Measurements from ENCODE around the gene MAN1A1. TPM values are rescaled to one million over a fixed set of nuclear protein-coding genes. Genes with fewer than 3 reads are reported as not detected.

The MAN1A1 gene
- total RNA-seq, 2 donors from 2014 or later = 24.8 to 35.8 TPM

DNA sequence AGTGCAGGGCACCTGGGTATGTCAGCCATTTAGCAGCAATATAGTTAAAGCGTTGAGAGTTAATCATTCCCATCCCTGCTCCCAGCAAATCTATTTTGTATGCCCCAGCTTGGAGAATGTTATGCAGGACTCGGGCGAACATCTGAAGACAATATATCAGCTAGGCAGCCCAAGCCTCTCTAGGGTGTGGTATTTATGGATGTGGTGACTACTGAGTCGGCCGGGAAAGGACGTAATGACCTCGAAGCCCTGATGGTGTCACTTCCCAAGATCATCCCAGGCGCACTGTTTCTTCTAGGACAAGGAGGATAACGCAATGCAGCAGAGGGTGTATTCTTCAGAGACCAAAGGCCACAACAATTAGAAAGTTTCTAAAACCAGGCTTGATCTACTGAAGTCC is 207.5 kb downstream of the MAN1A1 start:
- Histone ChIP-seq H3K9me3 (no peaks in the 10 kb centered on the region), H3K27ac (no peak overlapping the region), H3K4me3 (no peak overlapping the region), H3K4me1 (peaks cover 0 to under 1% of the 10 kb centered on the region in 2 donors), H3K36me3 (no peaks in the 10 kb centered on the region), H3K27me3 (no peaks in the 10 kb centered on the region)
- TF ChIP-seq, protein P1, sequence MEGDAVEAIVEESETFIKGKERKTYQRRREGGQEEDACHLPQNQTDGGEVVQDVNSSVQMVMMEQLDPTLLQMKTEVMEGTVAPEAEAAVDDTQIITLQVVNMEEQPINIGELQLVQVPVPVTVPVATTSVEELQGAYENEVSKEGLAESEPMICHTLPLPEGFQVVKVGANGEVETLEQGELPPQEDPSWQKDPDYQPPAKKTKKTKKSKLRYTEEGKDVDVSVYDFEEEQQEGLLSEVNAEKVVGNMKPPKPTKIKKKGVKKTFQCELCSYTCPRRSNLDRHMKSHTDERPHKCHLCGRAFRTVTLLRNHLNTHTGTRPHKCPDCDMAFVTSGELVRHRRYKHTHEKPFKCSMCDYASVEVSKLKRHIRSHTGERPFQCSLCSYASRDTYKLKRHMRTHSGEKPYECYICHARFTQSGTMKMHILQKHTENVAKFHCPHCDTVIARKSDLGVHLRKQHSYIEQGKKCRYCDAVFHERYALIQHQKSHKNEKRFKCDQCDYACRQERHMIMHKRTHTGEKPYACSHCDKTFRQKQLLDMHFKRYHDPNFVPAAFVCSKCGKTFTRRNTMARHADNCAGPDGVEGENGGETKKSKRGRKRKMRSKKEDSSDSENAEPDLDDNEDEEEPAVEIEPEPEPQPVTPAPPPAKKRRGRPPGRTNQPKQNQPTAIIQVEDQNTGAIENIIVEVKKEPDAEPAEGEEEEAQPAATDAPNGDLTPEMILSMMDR (IDR thresholded peaks at IDR 0.05) = no peak
- no peak for DNase-seq (ENCODE audit: low spot score)

DNA sequence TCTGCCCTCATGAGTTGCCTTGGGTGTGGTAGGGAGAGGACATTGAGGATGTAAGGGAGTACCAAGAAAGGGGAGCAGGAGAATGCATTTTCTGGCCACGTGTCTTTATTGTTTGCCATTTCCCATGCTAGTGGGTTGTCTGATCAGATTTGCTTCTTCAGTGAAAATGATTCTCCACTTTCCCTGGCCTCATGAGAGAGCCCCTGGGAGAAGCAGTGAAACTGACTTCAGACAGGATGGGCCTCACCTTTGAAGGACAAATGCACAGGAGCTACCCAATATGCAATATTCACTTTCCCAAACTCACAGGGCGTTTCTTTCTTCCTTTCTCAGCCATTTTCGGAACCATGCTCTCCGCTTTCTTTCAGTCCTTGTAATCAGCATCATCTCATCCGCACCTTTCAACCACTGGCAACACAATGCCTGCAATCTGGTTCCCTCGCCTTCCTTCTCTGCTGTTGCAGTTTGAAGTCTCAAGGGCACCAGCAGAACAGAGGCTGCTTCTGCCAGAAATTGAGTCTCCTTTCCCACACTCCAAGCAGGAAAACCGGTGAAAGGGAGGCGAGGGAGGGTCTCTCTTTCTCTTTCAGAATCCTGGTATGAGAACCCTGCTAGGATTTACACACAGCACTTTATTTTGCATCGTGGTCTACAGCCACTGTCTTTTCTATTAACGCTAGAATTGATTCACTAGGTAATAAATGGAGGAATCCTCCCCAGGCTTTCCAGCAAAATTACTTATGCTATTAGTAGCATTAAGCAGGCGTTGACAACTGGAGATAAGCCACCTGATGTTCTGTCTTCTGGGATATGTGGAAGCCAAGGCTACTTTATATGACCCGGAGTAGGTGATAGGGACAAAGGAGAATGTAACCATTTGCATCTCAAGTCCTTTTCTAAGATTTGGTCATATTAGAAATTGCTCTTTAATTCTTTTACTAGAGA is 209.1 kb downstream of the MAN1A1 start:
- TF ChIP-seq, protein P1 (IDR thresholded peaks at IDR 0.05) = no peak
- no peak overlapping the region for H3K4me3 ChIP-seq
- no peak overlapping the region for H3K27ac ChIP-seq
- no peaks in the 10 kb centered on the region for H3K36me3 ChIP-seq
- DNase-seq (ENCODE audit: low spot score) = no peak
- H3K27me3 ChIP-seq = no peaks in the 10 kb centered on the region
- H3K9me3 ChIP-seq = no peaks in the 10 kb centered on the region
- no peaks in the 10 kb centered on the region for H3K4me1 ChIP-seq

DNA sequence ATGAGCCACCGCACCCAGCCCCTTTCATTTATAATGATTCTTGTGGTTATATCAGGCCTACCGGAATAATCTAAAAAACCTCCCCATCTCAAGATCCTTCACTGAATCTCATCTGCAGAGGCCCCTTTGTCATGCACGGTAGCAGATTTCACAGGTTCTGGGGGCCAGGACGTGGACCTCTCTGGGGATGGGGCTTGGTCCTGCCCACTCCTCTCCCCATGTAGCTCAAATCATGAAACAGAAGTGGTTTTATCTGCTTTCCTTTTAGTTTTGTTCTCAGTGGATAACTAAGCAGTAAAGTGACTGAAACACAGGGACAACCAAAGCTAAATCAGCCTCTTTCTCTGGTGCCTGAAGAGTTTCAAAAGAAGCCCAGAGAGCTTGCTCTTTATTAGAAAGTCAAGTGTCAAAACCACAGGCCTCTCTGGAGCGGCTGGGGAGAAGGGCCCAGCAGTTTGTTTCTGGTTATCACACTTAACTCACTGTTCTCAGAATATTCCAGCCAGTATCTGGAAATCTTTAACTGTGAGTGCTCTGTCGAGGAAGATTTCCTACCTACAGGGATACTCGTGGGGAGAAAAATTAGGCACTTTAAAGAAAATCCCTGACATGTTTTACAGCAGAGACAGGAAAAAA is 210.5 kb downstream of the MAN1A1 start:
- Histone ChIP-seq H3K4me3 (no peak overlapping the region), H3K4me1 (no peaks in the 10 kb centered on the region), H3K36me3 (no peaks in the 10 kb centered on the region), H3K27ac (no peak overlapping the region), H3K27me3 (no peaks in the 10 kb centered on the region), H3K9me3 (no peaks in the 10 kb centered on the region)
- no peak for DNase-seq (ENCODE audit: low spot score)
- TF ChIP-seq, protein P1 (IDR thresholded peaks at IDR 0.05) = no peak

DNA sequence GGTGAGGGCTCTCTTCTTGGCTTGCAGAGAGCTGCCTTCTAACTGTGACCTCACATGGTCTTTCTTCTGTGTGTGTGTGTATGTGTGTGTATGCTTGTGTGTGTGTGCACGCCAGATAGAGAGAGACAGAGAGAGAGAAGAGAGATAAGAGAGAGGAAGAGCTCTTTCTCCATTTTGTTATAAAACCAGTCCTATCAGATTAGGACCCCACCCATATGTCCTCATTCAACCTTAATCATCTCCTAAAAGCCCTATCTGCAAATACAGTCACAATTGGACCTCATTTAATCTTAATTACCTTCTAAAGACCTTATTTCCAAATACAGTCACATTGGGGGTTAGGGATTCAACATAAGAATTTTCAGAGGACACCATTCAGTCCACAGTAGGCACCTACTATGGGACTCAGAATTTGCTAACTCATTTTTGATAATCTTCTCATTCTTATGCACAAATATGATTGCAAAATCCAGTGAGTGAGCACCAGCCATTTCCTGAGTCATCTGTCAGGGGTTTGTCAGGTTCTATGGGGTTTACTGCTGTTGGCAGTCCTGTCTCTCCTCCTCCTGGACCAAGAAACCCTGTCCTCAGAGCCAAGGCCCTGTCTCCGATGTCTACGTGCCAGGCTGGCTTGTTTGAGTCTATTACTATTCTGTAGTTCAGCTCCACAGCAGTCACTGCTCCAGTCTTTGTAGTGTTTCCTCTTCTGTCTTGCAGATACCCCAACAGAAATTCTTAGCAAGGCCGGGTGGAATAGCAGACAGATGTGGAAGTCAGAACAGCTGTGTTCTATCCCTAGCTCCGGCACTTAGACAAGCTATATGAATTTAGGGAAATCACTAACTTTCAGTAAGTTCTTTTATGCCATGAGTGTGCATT is 212.1 kb downstream of the MAN1A1 start:
- H3K9me3 ChIP-seq = no peaks in the 10 kb centered on the region
- no peak overlapping the region for H3K27ac ChIP-seq
- no peak for DNase-seq (ENCODE audit: low spot score)
- no peak overlapping the region for H3K4me3 ChIP-seq
- TF ChIP-seq, protein P1 (IDR thresholded peaks at IDR 0.05) = no peak
- H3K27me3 ChIP-seq = no peaks in the 10 kb centered on the region
- no peaks in the 10 kb centered on the region for H3K36me3 ChIP-seq
- H3K4me1 ChIP-seq = no peaks in the 10 kb centered on the region

DNA sequence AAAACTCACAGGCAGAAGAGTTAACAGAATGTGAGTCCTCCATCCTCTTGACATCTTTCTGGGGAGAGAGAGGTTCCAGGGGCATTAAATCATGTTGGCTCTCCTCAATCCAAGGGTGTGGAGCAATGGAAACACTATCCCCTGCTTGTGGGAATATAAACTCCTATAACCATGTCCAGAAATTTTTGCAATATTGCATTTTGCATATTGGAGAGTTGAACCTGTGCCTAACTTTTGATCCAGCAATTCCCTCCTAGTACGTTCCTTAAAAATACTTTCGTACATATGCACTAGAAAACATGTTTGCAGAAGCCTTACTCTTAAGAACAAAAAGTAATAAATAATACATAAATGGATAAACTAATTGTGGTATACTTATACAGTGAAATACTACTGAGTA is 214.8 kb downstream of the MAN1A1 start:
- DNase-seq (ENCODE audit: low spot score) = no peak
- TF ChIP-seq, protein P1 (IDR thresholded peaks at IDR 0.05) = no peak

More for the DNA sequence above, 214.8 kb downstream of the MAN1A1 start:
- H3K4me3 ChIP-seq = no peak overlapping the region
- H3K27ac ChIP-seq = no peak overlapping the region
- H3K9me3 ChIP-seq = no peaks in the 10 kb centered on the region
- no peaks in the 10 kb centered on the region for H3K36me3 ChIP-seq
- no peaks in the 10 kb centered on the region for H3K27me3 ChIP-seq
- no peaks in the 10 kb centered on the region for H3K4me1 ChIP-seq

All from right atrium auricular region (tissue), 2 donors.